Fibroblast of pulmonary artery (primary cell): ENCODE results near the gene EIF4E2.

ENCODE experiments used
- DNase-seq: peaks from one replicate; pipeline ENCODE4 v3.0.0-alpha.2; 2010; ENCODE audit warnings: low read depth
- H3K4me3 ChIP-seq: replicated peaks from 2 replicates; pipeline ENCODE4 v1.5.1; 2011; ENCODE audit warnings: low read depth, mild to moderate bottlenecking, control low read depth, low read length, moderate library complexity
- TF ChIP-seq, protein P1 (sequence below): IDR thresholded peaks from 2 replicates; pipeline ENCODE4 v1.5.1; 2011; ENCODE audit warnings: mild to moderate bottlenecking, control low read depth, low read length, inconsistent platforms; ENCODE audit errors: missing control alignments

Gene EIF4E2

GRCh38 chr2:232515639-232516038 lies 34.9 kb upstream of the EIF4E2 start:
- DNase-seq: no peak
- H3K4me3 ChIP-seq: no peak overlapping the region
- TF ChIP-seq, protein P1, sequence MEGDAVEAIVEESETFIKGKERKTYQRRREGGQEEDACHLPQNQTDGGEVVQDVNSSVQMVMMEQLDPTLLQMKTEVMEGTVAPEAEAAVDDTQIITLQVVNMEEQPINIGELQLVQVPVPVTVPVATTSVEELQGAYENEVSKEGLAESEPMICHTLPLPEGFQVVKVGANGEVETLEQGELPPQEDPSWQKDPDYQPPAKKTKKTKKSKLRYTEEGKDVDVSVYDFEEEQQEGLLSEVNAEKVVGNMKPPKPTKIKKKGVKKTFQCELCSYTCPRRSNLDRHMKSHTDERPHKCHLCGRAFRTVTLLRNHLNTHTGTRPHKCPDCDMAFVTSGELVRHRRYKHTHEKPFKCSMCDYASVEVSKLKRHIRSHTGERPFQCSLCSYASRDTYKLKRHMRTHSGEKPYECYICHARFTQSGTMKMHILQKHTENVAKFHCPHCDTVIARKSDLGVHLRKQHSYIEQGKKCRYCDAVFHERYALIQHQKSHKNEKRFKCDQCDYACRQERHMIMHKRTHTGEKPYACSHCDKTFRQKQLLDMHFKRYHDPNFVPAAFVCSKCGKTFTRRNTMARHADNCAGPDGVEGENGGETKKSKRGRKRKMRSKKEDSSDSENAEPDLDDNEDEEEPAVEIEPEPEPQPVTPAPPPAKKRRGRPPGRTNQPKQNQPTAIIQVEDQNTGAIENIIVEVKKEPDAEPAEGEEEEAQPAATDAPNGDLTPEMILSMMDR: no peak

DNA sequence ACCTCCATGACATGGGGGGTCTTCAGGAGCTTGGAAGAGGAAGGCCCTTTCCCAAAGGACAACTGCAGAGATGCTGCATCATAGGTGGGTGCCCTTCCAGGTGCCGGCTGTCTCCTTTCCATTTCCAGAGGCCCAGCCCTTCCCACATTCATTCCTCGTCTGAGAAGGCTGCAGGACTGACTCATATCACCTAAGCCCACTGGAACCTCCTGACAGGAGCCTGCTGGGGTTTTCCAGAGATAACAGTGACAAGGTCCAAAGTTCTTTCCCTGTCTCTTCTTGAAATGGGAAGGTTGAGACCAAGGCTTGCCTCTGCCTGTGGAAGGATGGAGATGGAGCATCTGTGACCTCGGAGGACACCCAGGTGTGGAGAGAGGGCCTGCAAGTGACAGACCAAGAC lies 33.9 kb upstream of the EIF4E2 start:
- no peak for DNase-seq
- TF ChIP-seq, protein P1: no peak

DNA sequence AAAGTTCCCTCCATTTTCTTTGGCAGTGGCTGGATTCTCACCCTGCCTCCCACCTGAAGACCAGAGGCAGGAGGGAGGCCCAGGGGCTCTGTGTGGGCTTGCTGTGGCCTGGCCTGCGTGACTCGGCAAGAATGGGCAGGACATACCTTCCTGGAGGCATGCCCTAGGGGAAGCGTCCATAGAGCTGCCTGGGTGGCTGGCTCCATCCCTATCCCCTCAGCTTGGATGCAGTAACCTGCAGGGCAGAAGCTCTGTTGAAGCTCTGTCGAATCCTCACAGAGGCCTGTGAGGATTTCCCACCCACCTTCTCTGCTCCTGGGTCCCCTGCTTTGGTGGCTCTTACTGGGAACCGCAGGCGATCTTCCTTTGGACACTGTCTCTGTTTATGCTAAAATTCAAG lies 31.6 kb upstream of the EIF4E2 start:
- H3K4me3 ChIP-seq: no peak overlapping the region
- no peak for DNase-seq
- TF ChIP-seq, protein P1: no peak

More for the DNA sequence above, 33.9 kb upstream of the EIF4E2 start:
- H3K4me3 ChIP-seq: no peak overlapping the region

DNA sequence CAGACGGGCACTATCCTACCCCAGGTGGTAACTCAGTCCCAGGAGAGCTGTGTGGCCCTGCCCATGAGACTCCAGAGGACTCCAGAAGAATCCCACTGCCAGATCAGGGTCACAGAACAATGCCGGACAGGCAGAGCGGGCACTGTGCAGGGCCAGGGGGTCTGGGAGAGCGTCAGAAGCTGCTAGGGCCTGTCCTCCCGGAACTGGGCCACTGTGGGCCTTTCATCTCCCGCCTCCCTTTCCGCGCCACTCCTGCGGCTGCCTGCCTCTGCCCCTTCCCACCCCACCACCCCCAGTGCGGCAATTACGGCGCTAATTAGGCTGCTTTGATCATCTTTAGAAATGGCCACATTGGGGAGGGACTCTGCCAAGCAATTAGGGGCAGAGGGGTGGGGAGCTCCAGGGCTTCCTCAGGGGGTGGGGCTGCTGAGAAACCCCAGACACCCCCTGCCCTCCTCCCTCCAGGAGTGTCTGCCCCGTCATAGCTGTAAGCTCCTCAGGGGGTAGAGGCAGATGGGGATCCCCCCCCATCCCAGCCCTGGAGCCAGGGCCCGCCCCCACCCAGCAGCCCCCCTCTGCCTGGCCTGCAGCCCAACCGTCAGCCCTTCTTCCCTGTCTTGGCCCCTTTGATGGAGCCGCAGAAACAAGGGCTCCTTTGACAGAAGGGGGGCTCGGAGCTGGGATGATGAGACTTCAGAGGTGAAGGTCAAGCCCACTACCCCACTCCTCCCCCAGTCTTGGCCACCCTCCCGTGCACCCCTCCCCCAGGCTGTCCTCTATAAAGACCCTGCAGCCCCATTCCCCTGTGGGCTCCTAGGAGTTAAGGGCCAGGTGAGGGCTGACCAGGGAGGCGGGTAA lies 30.7 kb upstream of the EIF4E2 start, which contains the start of gene PRSS56:
Gene PRSS56, plus strand, starts transcription at position 808 of the 858 bp plus-strand sequence. CDS start 211 bp downstream, outside the sequence.
- TF ChIP-seq, protein P1: no peak
- no peak for DNase-seq
- H3K4me3 ChIP-seq: no peak within 1 kb of the TSS

GRCh38 chr2:232520489-232520888 lies 30.0 kb upstream of the EIF4E2 start:
- TF ChIP-seq, protein P1: no peak
- DNase-seq: no peak
- no peak overlapping the region for H3K4me3 ChIP-seq

GRCh38 chr2:232521098-232521497 lies 29.4 kb upstream of the EIF4E2 start:
- no peak for DNase-seq
- TF ChIP-seq, protein P1: no peak
- H3K4me3 ChIP-seq: no peak overlapping the region
